ENCODE results near the gene AAMDC. TPM values are rescaled to one million over a fixed set of nuclear protein-coding genes. Genes with fewer than 3 reads are reported as not detected.
"Not testable (repeated sequence)": the region's sequence is repeated elsewhere in the genome, so short reads cannot be mapped to it uniquely, and the experiment has no call there.

AAMDC gene
- total and polyA plus RNA-seq, 10 donors = 9.5 to 37.2 (median 22.0) TPM

- no peaks in the 10 kb centered on the region for H3K9me3 ChIP-seq
Observed at GRCh38 chr11:77886401-77886800, 65.5 kb downstream of the AAMDC start.

GRCh38 chr11:77889045-77889444 lies 68.1 kb downstream of the AAMDC start:
- H3K4me1 ChIP-seq; intact Hi-C loops (cut with DNase I; ENCODE audit: low total_unique reads); H3K4me3 ChIP-seq; DNase-seq; H3K27me3 ChIP-seq (replicated peaks in 1 of 7); H3K9me3 ChIP-seq; H3K27ac ChIP-seq: not testable (repeated sequence)
- peaks cover 0 to 79% (median 51%) of the 10 kb centered on the region in 6 donors for H3K36me3 ChIP-seq
- WGBS, 5 donors = 91 to 100% (median 94%) methylated on average over 5 of the region's 5 CpGs

More at GRCh38 chr11:77886401-77886800, 65.5 kb downstream of the AAMDC start:
- intact Hi-C loops (cut with DNase I; ENCODE audit: low total_unique reads) = no loop called here
- Histone ChIP-seq H3K4me3 (no peak overlapping the region), H3K27me3 (replicated peaks in 1 of 7) (no peaks in the 10 kb centered on the region), H3K36me3 (peaks cover 0 to 79% (median 57%) of the 10 kb centered on the region in 6 donors), H3K27ac (no peak overlapping the region), H3K4me1 (peaks cover 0 to 6% (median 0%) of the 10 kb centered on the region in 6 donors)
- TF ChIP-seq POLR2AphosphoS5 (IDR thresholded peaks at IDR 0.05) (no peak), POLR2A (IDR thresholded peaks at IDR 0.05) (no peak)
- TF ChIP-seq, protein P1, sequence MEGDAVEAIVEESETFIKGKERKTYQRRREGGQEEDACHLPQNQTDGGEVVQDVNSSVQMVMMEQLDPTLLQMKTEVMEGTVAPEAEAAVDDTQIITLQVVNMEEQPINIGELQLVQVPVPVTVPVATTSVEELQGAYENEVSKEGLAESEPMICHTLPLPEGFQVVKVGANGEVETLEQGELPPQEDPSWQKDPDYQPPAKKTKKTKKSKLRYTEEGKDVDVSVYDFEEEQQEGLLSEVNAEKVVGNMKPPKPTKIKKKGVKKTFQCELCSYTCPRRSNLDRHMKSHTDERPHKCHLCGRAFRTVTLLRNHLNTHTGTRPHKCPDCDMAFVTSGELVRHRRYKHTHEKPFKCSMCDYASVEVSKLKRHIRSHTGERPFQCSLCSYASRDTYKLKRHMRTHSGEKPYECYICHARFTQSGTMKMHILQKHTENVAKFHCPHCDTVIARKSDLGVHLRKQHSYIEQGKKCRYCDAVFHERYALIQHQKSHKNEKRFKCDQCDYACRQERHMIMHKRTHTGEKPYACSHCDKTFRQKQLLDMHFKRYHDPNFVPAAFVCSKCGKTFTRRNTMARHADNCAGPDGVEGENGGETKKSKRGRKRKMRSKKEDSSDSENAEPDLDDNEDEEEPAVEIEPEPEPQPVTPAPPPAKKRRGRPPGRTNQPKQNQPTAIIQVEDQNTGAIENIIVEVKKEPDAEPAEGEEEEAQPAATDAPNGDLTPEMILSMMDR (IDR thresholded peaks at IDR 0.05 in 8 of 11, conservative IDR thresholded peaks at IDR 0.05 in 3 of 11) = no peak
- WGBS, 5 donors = 86 to 97% (median 96%) methylated on average over 18 of the region's 18 CpGs
- no peak for DNase-seq

- intact Hi-C loops (cut with DNase I; ENCODE audit: low total_unique reads); H3K4me1 ChIP-seq; H3K4me3 ChIP-seq; H3K27me3 ChIP-seq (replicated peaks in 1 of 7); DNase-seq; H3K9me3 ChIP-seq; H3K27ac ChIP-seq: not testable (repeated sequence)
- H3K36me3 ChIP-seq = peaks cover 0 to 79% (median 43%) of the 10 kb centered on the region in 6 donors
Observed at GRCh38 chr11:77890100-77890614, 69.2 kb downstream of the AAMDC start.

GRCh38 chr11:77890619-77891056 lies 69.7 kb downstream of the AAMDC start:
- H3K27me3 ChIP-seq (replicated peaks in 1 of 7); H3K4me1 ChIP-seq; H3K9me3 ChIP-seq; intact Hi-C loops (cut with DNase I; ENCODE audit: low total_unique reads); H3K4me3 ChIP-seq; DNase-seq; H3K27ac ChIP-seq: not testable (repeated sequence)
- WGBS, 5 donors = 70 to 82% (median 76%) methylated on average over 4 of the region's 4 CpGs
- H3K36me3 ChIP-seq = peaks cover 0 to 75% (median 42%) of the 10 kb centered on the region in 6 donors

DNA sequence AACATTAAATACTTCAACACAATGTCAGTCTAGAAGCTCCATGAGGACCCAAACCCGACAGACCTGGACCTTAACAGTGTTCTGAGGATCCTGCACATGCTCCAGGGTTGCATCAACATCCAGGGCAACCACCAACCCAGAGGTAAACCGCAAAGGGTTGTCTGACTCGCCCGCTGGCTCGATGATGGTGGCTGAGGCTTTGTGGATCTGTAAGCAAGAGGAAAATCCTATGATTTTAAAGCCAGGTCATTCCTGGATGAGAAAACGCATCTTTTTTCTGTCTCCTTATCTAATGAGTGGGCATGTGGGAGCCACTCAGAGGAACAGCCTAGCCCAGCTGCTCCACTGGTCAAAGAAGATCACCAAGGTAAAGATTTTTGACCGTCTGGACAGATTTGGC lies 70.3 kb downstream of the AAMDC start:
- intact Hi-C loops (cut with DNase I; ENCODE audit: low total_unique reads); H3K27me3 ChIP-seq (replicated peaks in 1 of 7); H3K9me3 ChIP-seq; DNase-seq; H3K4me3 ChIP-seq; H3K27ac ChIP-seq; H3K4me1 ChIP-seq: not testable (repeated sequence)
- WGBS, 5 donors = 91 to 98% (median 96%) methylated on average over 6 to 7 of the region's 7 CpGs
- peaks cover 0 to 71% (median 38%) of the 10 kb centered on the region in 6 donors for H3K36me3 ChIP-seq

GRCh38 chr11:77891703-77892102 lies 70.8 kb downstream of the AAMDC start:
- peaks cover 0 to 66% (median 34%) of the 10 kb centered on the region in 6 donors for H3K36me3 ChIP-seq
- H3K27ac ChIP-seq; H3K4me3 ChIP-seq; H3K4me1 ChIP-seq; H3K27me3 ChIP-seq (replicated peaks in 1 of 7); H3K9me3 ChIP-seq; intact Hi-C loops (cut with DNase I; ENCODE audit: low total_unique reads); DNase-seq: not testable (repeated sequence)
- WGBS, 5 donors = 94 to 98% (median 96%) methylated on average over 2 to 4 of the region's 4 CpGs

- not testable (repeated sequence) for DNase-seq
- peaks cover 0 to 85% (median 36%) of the 10 kb centered on the region in 6 donors for H3K36me3 ChIP-seq
Observed at GRCh38 chr11:77894949-77895348, 74.0 kb downstream of the AAMDC start.

More at GRCh38 chr11:77894949-77895348, 74.0 kb downstream of the AAMDC start:
- H3K4me1 ChIP-seq; H3K27ac ChIP-seq; H3K4me3 ChIP-seq; intact Hi-C loops (cut with DNase I; ENCODE audit: low total_unique reads); H3K27me3 ChIP-seq (replicated peaks in 1 of 7); H3K9me3 ChIP-seq: not testable (repeated sequence)
- 72 to 95% (median 86%) methylated on average over 1 of the region's 1 CpG for WGBS, 5 donors
